Left ventricle myocardium inferior (tissue), 1 donor: ENCODE results near the gene PODXL2. TPM values are rescaled to one million over a fixed set of nuclear protein-coding genes. Genes with fewer than 3 reads are reported as not detected.

Experiments
- DNase-seq: peaks from one replicate; pipeline ENCODE4 v3.0.0-alpha.2; 2020
- H3K27ac ChIP-seq: fragments of 200-600 bp; replicated peaks from 2 replicates; pipeline ENCODE4 v1.8.0; 2021
- H3K27me3 ChIP-seq: fragments of 200-600 bp; 2 replicates; pipeline ENCODE4 v1.8.0; 2021; ENCODE audit warnings: low read depth
- H3K36me3 ChIP-seq: fragments of 200-600 bp; 2 replicates; pipeline ENCODE4 v1.8.0; 2021
- H3K4me1 ChIP-seq: fragments of 200-600 bp; 2 replicates; pipeline ENCODE4 v1.8.0; 2021
- H3K4me3 ChIP-seq: fragments of 200-600 bp; 2 replicates; pipeline ENCODE4 v1.8.0; 2021; ENCODE audit warnings: mild to moderate bottlenecking, moderate library complexity
- H3K9me3 ChIP-seq: fragments of 200-600 bp; replicated peaks from 2 replicates; pipeline ENCODE4 v1.8.0; 2021
- CTCF ChIP-seq: fragments of 200-600 bp; IDR thresholded peaks from 2 replicates; pipeline ENCODE4 v1.8.0; 2021; ENCODE audit warnings: antibody characterized with exemption, mild to moderate bottlenecking, borderline replicate concordance
- intact Hi-C: fragments of 100-400 bp; cut with micrococcal nuclease; formaldehyde crosslinking; loops from one replicate; pipeline ENCODE4 v1.11.0; 2022
- total RNA-seq: library from RNA; stranded (reverse); fragmentation: NEBNext Ultra II Directional; extraction: Animal tissue kit (Norgen Biotek cat#: 25700); gene quantifications from one replicate; pipeline ENCODE4 v1.2.1, GENCODE V29; 2021
- donor health status: DM: no; HTN: yes; CAD: no; lungs with severe emphysema.

PODXL2 gene
- total RNA-seq, 1 donor from 2014 or later = 1.7 TPM

- Histone ChIP-seq H3K27ac (no peak overlapping the region), H3K4me1 (peaks cover 69% of the 10 kb centered on the region)
Observed at GRCh38 chr3:127587876-127588275, 41.1 kb upstream of the PODXL2 start.

GRCh38 chr3:127588806-127589577 lies 40.0 kb upstream of the PODXL2 start:
- H3K4me3 ChIP-seq = peak overlapping the region; percentile 95
- H3K4me1 ChIP-seq = peaks cover 69% of the 10 kb centered on the region
- H3K36me3 ChIP-seq = no peaks in the 10 kb centered on the region
- peak overlapping the region; percentile 96 for H3K27ac ChIP-seq
- intact Hi-C loops = no loop called here
- DNase-seq = no peak
- H3K9me3 ChIP-seq = no peaks in the 10 kb centered on the region
- H3K27me3 ChIP-seq = no peaks in the 10 kb centered on the region
- TF ChIP-seq CTCF = no peak

More at GRCh38 chr3:127587876-127588275, 41.1 kb upstream of the PODXL2 start:
- no peak for TF ChIP-seq CTCF
- H3K36me3 ChIP-seq = no peaks in the 10 kb centered on the region
- DNase-seq = no peak
- H3K9me3 ChIP-seq = no peaks in the 10 kb centered on the region
- intact Hi-C loops = no loop called here
- H3K27me3 ChIP-seq = no peaks in the 10 kb centered on the region
- no peak overlapping the region for H3K4me3 ChIP-seq

GRCh38 chr3:127589600-127590281 lies 39.2 kb upstream of the PODXL2 start:
- DNase-seq = no peak
- Histone ChIP-seq H3K4me3 (peak overlapping the region; percentile 95), H3K27ac (peak overlapping the region; percentile 96), H3K27me3 (no peaks in the 10 kb centered on the region), H3K9me3 (no peaks in the 10 kb centered on the region), H3K36me3 (no peaks in the 10 kb centered on the region), H3K4me1 (peaks cover 69% of the 10 kb centered on the region)
- TF ChIP-seq CTCF = no peak
- intact Hi-C loops = no loop called here

GRCh38 chr3:127590282-127590592 lies 38.7 kb upstream of the PODXL2 start:
- peak; percentile 40 for DNase-seq
- Histone ChIP-seq H3K9me3 (no peaks in the 10 kb centered on the region), H3K27me3 (no peaks in the 10 kb centered on the region), H3K4me1 (peaks cover 64% of the 10 kb centered on the region), H3K27ac (peak overlapping the region; percentile 96), H3K36me3 (no peaks in the 10 kb centered on the region), H3K4me3 (peak overlapping the region; percentile 95)
- intact Hi-C loops = no loop called here
- no peak for TF ChIP-seq CTCF

- peaks cover 58% of the 10 kb centered on the region for H3K4me1 ChIP-seq
- no peaks in the 10 kb centered on the region for H3K36me3 ChIP-seq
- peak; percentile 89 for DNase-seq
- intact Hi-C loops = no loop called here
- peak within 1 kb of the TSS; percentile 95 for H3K4me3 ChIP-seq
- H3K9me3 ChIP-seq = no peaks in the 10 kb centered on the region
- peak; percentile 42 for TF ChIP-seq CTCF
- H3K27me3 ChIP-seq = no peaks in the 10 kb centered on the region
- peak within 1 kb of the TSS; percentile 96 for H3K27ac ChIP-seq
Observed at GRCh38 chr3:127590593-127591465, 38.2 kb upstream of the PODXL2 start, which contains the start of gene TPRA1. Gene TPRA1, minus strand, starts transcription at chr3:127590733. Its CDS starts 10,587 bp downstream, at chr3:127580146.
